ENCODE measurements around the gene TMEM9.

Gene TMEM9

DNA sequence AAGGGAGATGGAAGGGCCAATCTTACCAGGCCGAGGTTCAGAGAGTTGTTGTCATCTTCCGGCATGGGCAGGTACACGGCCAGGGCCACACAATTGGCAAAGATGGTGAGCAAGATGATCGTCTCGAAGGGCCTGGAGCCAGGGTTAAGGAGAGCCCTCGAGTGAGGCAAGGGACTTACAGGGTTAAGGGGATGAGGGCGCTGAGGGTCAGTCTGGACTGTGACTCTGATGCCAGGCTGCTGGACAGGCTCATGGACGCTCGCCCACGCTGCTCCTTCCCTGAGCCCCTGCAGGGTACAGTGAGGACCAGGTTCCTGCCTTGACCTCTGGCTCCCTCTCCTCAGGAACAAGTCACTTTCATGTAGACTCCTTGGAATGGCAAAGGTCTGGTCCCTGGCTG, 44.1 kb downstream of the TMEM9 start:
- no peak for DNase-seq

GRCh38 chr1:201109651-201110050, 44.6 kb downstream of the TMEM9 start:
- no peak for DNase-seq

DNA sequence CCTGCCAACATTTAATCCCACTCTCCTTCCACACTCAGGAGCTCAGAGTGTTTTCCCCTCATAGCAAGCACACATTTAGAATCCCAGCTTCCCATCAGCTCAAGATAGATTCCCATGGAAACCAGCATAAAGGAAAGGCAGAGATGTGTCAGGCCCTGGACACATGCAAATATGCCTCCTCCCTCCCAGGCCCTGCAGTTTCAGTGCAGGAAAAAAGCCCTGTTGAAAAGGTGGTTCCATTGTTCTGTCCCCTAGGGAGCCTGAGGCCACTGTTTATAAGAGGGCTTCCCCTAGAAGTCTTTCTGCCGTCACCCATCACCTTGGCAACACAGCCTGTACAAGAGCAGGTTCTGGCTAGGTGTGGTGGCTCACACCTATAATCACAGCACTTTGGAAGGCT, 45.7 kb downstream of the TMEM9 start:
- no peak for DNase-seq

DNA sequence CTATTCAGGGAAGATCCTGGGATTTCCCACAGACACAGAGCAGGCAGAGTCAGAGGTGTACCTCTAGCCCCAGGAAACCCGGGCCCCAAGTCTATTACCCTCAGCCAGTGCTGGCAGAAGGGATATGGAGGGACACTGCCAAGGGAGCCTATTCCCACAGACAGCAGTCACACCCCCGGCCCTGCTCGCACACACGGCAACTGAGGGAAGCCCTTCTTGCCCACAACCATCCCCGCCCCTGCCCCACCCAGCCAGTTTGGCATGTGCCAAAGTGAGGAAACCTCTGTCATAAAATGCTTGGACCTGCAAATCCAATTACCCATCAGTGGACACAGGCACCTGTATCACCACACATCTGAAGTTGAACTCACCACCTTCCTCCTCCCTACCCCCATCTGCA, 48.6 kb downstream of the TMEM9 start:
- no peak for DNase-seq

DNA sequence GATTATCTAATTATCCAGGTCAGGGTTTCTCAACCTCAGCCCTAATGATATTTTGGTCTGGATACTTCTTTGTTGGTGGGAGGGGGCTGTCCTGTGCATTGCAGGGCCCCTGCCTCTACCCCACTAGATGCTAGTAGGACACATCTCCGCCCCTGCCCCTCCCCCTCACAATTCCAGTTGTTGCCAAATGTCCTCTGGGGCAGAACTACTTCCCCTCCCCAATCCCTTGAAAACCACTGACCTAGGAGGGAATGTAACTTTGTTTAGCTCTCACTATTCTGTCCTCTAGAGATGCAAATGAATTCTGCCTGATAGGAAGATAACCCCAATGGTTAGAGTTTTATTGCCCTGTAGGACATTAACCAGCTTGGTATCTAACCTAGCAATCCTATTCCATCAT, 50.1 kb downstream of the TMEM9 start:
- no peak for DNase-seq

DNA sequence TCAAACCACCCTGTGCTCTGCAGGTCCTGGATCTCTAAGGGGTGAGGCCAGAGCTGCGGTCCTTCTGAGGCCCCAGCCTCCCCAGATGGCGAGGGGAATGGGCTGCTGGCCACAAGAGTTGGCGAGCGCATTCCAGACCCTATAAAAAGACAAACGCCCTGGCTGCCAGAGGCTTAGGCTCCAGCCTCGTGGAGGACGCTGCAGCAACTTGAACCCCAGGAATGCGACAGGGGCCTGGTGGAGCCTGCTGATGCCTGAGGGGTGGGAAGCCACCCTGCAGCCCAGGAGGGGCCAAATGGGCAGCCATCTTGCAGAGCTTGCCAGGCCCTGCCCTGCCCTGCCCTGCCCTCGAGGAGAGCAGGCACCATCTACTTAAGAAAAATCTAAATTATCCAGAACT, 50.6 kb downstream of the TMEM9 start:
- DNase-seq, result no peak

DNA sequence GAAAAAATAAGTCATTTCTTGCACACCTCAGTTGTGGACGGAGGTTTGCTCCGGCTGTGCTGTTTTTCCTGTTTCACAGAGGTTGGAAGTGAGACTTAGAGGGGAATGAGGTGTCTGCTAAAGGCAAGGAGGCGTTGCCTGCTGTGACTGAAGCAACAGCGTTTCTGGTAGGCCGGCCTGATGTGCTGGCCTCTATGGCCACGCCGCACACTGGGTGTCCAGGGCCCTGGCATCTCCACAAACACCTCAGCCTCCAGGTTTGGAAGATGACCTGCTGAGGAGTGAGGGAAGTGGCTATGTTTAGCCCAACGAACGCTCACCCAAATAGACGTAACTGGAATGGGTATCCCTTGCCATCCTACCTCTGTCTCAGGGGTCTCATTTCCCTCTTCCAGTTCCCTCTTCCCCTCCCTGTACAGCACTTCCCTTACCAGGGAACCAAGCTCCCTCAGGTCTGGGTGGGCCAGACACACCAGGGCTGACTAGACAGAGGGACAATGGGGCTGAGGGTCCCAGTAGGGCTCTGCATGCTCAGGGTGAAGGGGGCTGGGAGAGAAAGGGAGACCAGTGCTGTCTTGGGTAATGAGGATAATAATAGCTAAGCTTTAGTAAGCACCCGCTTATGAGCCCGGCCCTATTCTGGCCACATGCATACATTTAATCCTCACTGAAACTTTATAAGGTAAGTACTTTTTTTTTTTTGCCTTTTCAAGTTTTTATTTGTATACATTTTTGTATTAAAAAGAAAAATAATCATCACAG, 53.9 kb downstream of the TMEM9 start:
- DNase-seq, result no peak

GRCh38 chr1:201098992-201099677, 55.1 kb downstream of the TMEM9 start:
- DNase-seq, result no peak

- no peak for DNase-seq
These were observed 57.1 kb downstream of the TMEM9 start for GRCh38 chr1:201096977-201097856.

GRCh38 chr1:201096041-201096461, 58.2 kb downstream of the TMEM9 start:
- no peak for DNase-seq

GRCh38 chr1:201095581-201095980, 58.7 kb downstream of the TMEM9 start:
- DNase-seq, result no peak

DNA sequence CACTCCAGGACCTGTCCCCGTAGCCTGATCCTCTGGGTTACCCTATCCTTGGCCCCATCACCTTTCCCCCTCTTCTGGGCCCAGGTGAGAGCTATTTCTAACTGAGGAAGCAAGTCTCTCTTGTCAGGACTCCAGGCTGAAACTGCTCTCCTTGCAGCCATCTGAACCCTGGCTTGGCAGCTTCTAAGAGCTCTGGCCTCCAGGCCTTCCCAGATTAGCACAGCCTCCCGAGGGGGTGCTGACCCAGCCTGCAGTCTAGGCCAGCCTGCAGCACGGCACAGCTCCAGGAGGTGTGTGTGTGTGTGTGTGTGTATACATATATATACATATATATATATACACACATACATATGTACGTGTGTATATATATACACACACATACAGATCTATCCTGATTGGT, 59.4 kb downstream of the TMEM9 start:
- no peak for DNase-seq

- no peak for DNase-seq
These were observed 60.3 kb downstream of the TMEM9 start for GRCh38 chr1:201093962-201094361.

DNA sequence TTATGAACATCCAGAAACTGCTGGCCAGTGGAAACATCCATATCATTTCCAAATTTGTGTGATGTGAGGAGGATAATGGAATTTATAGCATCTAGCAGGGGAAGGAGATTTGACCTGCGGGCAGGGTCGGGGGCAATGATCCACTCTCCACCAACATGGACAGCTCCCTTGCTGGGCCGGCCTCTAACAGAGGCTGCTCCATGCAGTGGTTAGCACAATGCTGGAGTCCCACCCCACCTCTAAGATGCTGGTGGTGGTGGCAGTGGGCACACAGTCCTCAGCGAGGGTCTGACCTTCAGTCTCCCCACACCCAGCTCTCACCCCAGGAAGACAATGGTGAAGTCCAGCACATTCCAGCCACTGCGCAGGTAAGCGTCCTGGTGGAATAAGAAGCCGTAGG, 60.7 kb downstream of the TMEM9 start:
- no peak for DNase-seq

DNA sequence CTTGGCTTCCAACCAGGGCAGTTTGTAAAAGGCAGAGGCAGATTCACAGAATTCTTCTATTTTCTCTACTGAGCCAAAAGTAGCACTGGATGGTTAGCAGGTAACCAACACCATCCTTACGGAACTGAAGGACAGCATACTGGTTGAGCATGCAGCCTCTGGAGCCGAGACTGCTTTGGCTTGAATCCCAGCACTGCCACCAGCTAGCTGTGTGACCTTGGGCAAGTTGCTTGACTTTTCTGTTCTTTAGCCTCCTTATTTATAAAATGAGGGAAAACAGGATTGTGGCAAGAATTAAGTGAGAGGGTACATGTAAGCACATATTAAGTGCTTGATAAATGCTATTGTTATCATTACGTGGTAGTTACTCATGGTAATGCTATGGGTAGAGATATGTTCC, 61.5 kb downstream of the TMEM9 start:
- DNase-seq, result no peak

- no peak for DNase-seq
These were observed 63.0 kb downstream of the TMEM9 start for GRCh38 chr1:201091256-201091655.

- DNase-seq, result no peak
These were observed 63.7 kb downstream of the TMEM9 start for GRCh38 chr1:201090541-201090940.

- DNase-seq, result no peak
These were observed 64.7 kb downstream of the TMEM9 start for GRCh38 chr1:201089596-201089995.

DNA sequence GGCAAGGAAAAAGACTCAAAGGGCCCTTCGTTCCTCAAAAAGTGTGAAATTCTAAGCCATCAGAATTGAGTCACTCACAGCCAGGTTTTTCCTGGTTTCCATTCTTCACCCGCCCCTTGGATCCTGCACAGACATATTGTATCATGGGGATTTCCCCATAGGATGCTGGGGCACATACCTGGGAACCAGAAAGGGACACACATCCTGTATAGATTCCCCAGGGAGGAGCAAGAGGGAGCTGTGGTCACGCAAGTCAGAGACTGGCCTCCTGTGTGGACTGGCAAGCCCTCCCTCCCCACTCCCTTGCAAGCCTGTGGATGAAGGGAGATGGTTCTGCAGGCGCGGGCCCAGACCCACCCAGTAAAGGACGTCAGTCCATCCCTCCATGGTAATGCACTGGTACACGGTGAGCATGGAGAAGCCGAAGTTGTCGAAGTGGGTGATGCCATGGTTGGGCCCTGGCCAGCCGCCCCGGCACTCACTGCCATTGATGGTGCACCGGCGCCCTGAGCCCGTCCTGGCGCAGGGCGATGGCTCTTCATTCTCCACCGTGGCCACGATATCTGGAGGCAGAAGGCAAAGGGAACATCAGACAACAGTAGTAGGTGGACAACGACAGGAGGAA, 65.3 kb downstream of the TMEM9 start:
- DNase-seq, result no peak

- DNase-seq, result no peak
These were observed 65.9 kb downstream of the TMEM9 start for GRCh38 chr1:201088395-201088794.

DNA sequence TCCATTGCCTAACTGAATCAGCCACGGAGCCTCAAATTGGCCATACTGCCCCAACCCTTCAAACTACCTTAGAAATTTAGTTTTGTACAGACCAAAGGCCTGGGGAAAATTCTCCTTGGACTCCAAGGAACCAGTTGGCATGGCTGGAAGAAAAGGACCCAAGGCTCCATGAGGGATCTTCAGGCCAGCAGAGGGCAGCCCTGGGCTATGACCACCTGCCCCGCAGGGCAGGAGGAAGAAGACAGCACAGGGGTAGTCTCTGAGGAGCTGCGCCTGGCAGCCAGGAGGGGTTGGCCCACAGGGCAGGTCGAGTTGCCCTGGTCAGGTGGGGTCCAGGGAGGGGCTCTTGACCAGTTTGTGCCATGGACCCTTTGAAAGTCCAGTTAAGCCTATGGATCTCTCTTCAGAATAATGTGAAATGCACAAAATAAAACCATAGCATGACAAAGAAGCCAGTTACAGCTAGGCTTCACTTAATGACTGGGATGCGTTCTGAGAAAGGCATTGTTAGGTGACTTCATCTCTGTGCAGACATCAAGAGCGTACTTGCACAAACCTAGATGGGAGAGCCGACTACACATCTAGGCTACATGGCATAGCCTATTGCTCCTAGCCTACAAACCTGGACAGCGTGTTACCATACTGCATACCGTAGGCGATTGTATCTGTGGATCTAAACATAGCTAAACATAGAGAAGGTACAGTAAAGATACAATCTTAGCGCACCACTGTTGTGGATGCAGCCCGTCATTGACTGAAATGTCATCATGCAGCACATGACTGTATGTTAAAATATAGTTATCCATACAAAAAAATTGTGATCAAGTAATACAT, 68.2 kb downstream of the TMEM9 start:
- DNase-seq, result no peak
